Keratinocyte (primary cell): ENCODE results near the gene PRKN. TPM values are rescaled to one million over a fixed set of nuclear protein-coding genes. Genes with fewer than 3 reads are reported as not detected.

ENCODE experiments used
- DNase-seq: peaks from one replicate; pipeline ENCODE4 v3.0.0-alpha.2; 2011; ENCODE audit warnings: low read depth, missing footprints, low spot score
- FAIRE-seq: peaks from 2 replicates; lab custom pipeline; 2011; peaks lifted over from hg19 to GRCh38; lab: Jason Lieb, UNC
- H2AFZ ChIP-seq: 2 replicates; pipeline ENCODE4 v1.6.0; 2012; ENCODE audit warnings: low read length, control low read depth, inconsistent platforms; ENCODE audit not compliant: control insufficient read depth
- H3K27ac ChIP-seq: 2 replicates; pipeline ENCODE4 v1.5.1; 2011; ENCODE audit warnings: low read length; ENCODE audit not compliant: control insufficient read depth, insufficient read depth
- H3K27me3 ChIP-seq: 3 replicates; pipeline ENCODE4 v1.6.0; 2011; ENCODE audit warnings: low read length; ENCODE audit not compliant: control insufficient read depth, insufficient read depth; ENCODE audit errors: extremely low read depth
- H3K36me3 ChIP-seq, 2 experiments: 2 replicates in 1 of 2; 3 replicates in 1 of 2; pipeline ENCODE4 v1.5.1; 2011; ENCODE audit warnings: low read length in 2 of 2, mild to moderate bottlenecking in 1 of 2; ENCODE audit not compliant: control insufficient read depth in 2 of 2, insufficient read depth in 2 of 2; ENCODE audit errors: extremely low read depth in 1 of 2
- H3K4me1 ChIP-seq: 3 replicates; pipeline ENCODE4 v1.5.1; 2011; ENCODE audit warnings: low read length; ENCODE audit not compliant: control insufficient read depth, insufficient read depth; ENCODE audit errors: extremely low read depth
- H3K4me2 ChIP-seq: 3 replicates; pipeline ENCODE4 v1.6.0; 2011; ENCODE audit warnings: low read depth, low read length; ENCODE audit not compliant: control insufficient read depth, insufficient read depth; ENCODE audit errors: extremely low read depth
- H3K4me3 ChIP-seq, 3 experiments: fragments of 200-600 bp in 1 of 3; sonication (generic) in 1 of 3; 2 replicates in 2 of 3; 3 replicates in 1 of 3; pipeline ENCODE4 v1.5.1; 2011 to 2016; ENCODE audit warnings: low read length in 3 of 3, mild to moderate bottlenecking in 3 of 3, control low read depth in 2 of 3, inconsistent platforms in 1 of 3, low read depth in 1 of 3, mixed read lengths in 1 of 3, mixed run types in 1 of 3, moderate library complexity in 1 of 3; ENCODE audit not compliant: control insufficient read depth in 2 of 3, insufficient read depth in 2 of 3; ENCODE audit errors: extremely low read depth in 1 of 3
- H3K79me2 ChIP-seq: 2 replicates; pipeline ENCODE4 v1.6.0; 2012; ENCODE audit warnings: low read length; ENCODE audit not compliant: control insufficient read depth, insufficient read depth
- H3K9ac ChIP-seq: 3 replicates; pipeline ENCODE4 v1.6.0; 2011; ENCODE audit warnings: low read length; ENCODE audit not compliant: control insufficient read depth, insufficient read depth; ENCODE audit errors: extremely low read depth
- H3K9me1 ChIP-seq: 3 replicates; pipeline ENCODE4 v1.6.0; 2011; ENCODE audit warnings: low read length; ENCODE audit not compliant: control insufficient read depth, insufficient read depth; ENCODE audit errors: extremely low read depth
- H3K9me3 ChIP-seq: 2 replicates; pipeline ENCODE4 v1.5.1; 2012; ENCODE audit warnings: low read depth, low read length; ENCODE audit not compliant: control insufficient read depth
- H4K20me1 ChIP-seq: 3 replicates; pipeline ENCODE4 v1.6.0; 2011; ENCODE audit warnings: low read length; ENCODE audit not compliant: control insufficient read depth, insufficient read depth; ENCODE audit errors: extremely low read depth
- EZH2 ChIP-seq: IDR thresholded peaks from one replicate; pipeline ENCODE4 v1.6.1; 2012; ENCODE audit warnings: inconsistent platforms, mild to moderate bottlenecking, low read length, moderate library complexity
- dilution Hi-C: fragments of 300-500 bp; cut with MboI; formaldehyde crosslinking; loops from one replicate; pipeline ENCODE4 v1.7.0; 2020; ENCODE audit warnings: low sequenced_read_pairs; ENCODE audit not compliant: extremely low pct_ligation_motif_present
- polyA plus RNA-seq, 5 experiments: library from polyadenylated mRNA; depleted of rRNA in 3 of 5; stranded (reverse) in 3 of 5; stranded (forward) in 1 of 5; unstranded in 1 of 5; fragments of >200 nt; gene quantifications; 1 replicate in 1 of 5; 2 replicates in 3 of 5; 3 replicates in 1 of 5; pipeline versions ENCODE4 v1.2.1 to v1.2.3, GENCODE V29; 2011 to 2012; ENCODE audit warnings: missing spikeins in 2 of 5, low read depth in 1 of 5, low replicate concordance in 1 of 5
- TF ChIP-seq, protein P1 (sequence below), 3 experiments: IDR thresholded peaks in 1 of 3; conservative IDR thresholded peaks in 1 of 3; optimal IDR thresholded peaks in 1 of 3; 2 replicates in 2 of 3; 3 replicates in 1 of 3; pipeline versions ENCODE3 to v1.5.1; 2011; ENCODE audit warnings: low read length in 3 of 3, mild to moderate bottlenecking in 3 of 3, moderate library complexity in 2 of 3, control low read depth in 1 of 3, inconsistent platforms in 1 of 3; ENCODE audit not compliant: insufficient read depth in 2 of 3; ENCODE audit errors: extremely low read depth in 1 of 3

PRKN gene
- polyA plus RNA-seq, 1 donor (not counting 4 experiments of a cell fraction or from before 2014, with no cell fraction given) = 0.67 TPM

GRCh38 chr6:162770955-162771354 is 43.4 kb upstream of the PRKN start:
- Histone ChIP-seq H3K79me2 (no peaks in the 10 kb centered on the region), H3K27me3 (no peaks in the 10 kb centered on the region), H3K27ac (no peak overlapping the region), H3K9ac (no peak overlapping the region), H3K4me2 (no peak overlapping the region), H3K4me1 (no peaks in the 10 kb centered on the region), H2AFZ (no peak overlapping the region), H4K20me1 (no peaks in the 10 kb centered on the region), H3K9me3 (no peaks in the 10 kb centered on the region), H3K4me3 (no peak overlapping the region), H3K9me1 (no peaks in the 10 kb centered on the region), H3K36me3 (no peaks in the 10 kb centered on the region)
- DNase-seq (no peak), FAIRE-seq (no peak)
- dilution Hi-C loops = no loop called here
- TF ChIP-seq EZH2 = no peak
- TF ChIP-seq, protein P1, sequence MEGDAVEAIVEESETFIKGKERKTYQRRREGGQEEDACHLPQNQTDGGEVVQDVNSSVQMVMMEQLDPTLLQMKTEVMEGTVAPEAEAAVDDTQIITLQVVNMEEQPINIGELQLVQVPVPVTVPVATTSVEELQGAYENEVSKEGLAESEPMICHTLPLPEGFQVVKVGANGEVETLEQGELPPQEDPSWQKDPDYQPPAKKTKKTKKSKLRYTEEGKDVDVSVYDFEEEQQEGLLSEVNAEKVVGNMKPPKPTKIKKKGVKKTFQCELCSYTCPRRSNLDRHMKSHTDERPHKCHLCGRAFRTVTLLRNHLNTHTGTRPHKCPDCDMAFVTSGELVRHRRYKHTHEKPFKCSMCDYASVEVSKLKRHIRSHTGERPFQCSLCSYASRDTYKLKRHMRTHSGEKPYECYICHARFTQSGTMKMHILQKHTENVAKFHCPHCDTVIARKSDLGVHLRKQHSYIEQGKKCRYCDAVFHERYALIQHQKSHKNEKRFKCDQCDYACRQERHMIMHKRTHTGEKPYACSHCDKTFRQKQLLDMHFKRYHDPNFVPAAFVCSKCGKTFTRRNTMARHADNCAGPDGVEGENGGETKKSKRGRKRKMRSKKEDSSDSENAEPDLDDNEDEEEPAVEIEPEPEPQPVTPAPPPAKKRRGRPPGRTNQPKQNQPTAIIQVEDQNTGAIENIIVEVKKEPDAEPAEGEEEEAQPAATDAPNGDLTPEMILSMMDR (optimal IDR thresholded peaks at IDR 0.05 in 1 of 3, IDR thresholded peaks at IDR 0.05 in 1 of 3, conservative IDR thresholded peaks at IDR 0.05 in 1 of 3; ENCODE audit: extremely low read depth in 1 of 3, insufficient read depth in 2 of 3, low read length in 3 of 3) = no peak

DNA sequence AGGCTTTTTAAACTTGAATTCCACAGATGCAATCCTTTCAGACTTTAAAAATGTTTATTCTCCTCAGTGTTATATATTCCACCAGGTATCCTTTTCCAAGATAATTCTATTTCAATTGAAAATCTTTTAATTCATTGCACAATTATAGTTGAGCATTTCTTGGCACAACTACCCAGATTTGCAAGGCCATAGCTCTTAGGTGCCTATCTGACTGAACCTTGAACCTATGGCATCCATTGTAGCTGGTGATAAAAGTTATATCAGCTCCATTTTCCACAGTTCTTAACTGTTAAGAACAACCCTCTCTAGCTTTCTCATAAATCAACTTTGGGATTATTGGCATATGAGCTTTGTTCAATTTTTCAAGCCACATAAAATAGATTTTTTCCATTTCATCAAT is 42.6 kb upstream of the PRKN start:
- H3K36me3 ChIP-seq = no peaks in the 10 kb centered on the region
- no peaks in the 10 kb centered on the region for H3K9me3 ChIP-seq
- dilution Hi-C loops = no loop called here
- H3K4me3 ChIP-seq = no peak overlapping the region
- H3K9ac ChIP-seq = no peak overlapping the region
- no peaks in the 10 kb centered on the region for H3K9me1 ChIP-seq
- H3K4me2 ChIP-seq = no peak overlapping the region
- H3K27me3 ChIP-seq = no peaks in the 10 kb centered on the region
- FAIRE-seq (no peak), DNase-seq (no peak)
- TF ChIP-seq, protein P1 (optimal IDR thresholded peaks at IDR 0.05 in 1 of 3, IDR thresholded peaks at IDR 0.05 in 1 of 3, conservative IDR thresholded peaks at IDR 0.05 in 1 of 3; ENCODE audit: extremely low read depth in 1 of 3, insufficient read depth in 2 of 3, low read length in 3 of 3) = no peak
- TF ChIP-seq EZH2 = no peak
- H3K4me1 ChIP-seq = no peaks in the 10 kb centered on the region
- H3K79me2 ChIP-seq = no peaks in the 10 kb centered on the region
- no peaks in the 10 kb centered on the region for H4K20me1 ChIP-seq
- no peak overlapping the region for H2AFZ ChIP-seq
- no peak overlapping the region for H3K27ac ChIP-seq
